HG03520 (cell line): Measurements from ENCODE around the gene CALY.

ENCODE experiments used
- ATAC-seq: cut with Tn5 transposase; IDR thresholded peaks from one replicate; pipeline ENCODE4 v1.9.1; 2021; ENCODE audit warnings: mild to moderate bottlenecking, moderate library complexity; ENCODE audit not compliant: unreplicated experiment

CALY gene

GRCh38 chr10:133275684-133276092 is 61.0 kb downstream of the CALY start:
- peak; percentile 37 for ATAC-seq

GRCh38 chr10:133274751-133275683 is 61.7 kb downstream of the CALY start:
- ATAC-seq, result peak; percentile 37
